Stimulated activated CD8-positive, alpha-beta memory T cell treated with anti-CD3 and anti-CD28 coated beads, Interleukin-12 subunit alpha, Interleukin-12 subunit beta, amount 100 ng/mL, for 1 hour (primary cell): ENCODE data around the gene LAMA3.

Experiments
- DNase-seq: peaks from one replicate; pipeline ENCODE4 v3.0.0-alpha.2; 2020; ENCODE audit warnings: low read depth

The LAMA3 gene

GRCh38 chr18:23776306-23776705 lies 87.1 kb downstream of the LAMA3 start:
- DNase-seq = no peak

DNA sequence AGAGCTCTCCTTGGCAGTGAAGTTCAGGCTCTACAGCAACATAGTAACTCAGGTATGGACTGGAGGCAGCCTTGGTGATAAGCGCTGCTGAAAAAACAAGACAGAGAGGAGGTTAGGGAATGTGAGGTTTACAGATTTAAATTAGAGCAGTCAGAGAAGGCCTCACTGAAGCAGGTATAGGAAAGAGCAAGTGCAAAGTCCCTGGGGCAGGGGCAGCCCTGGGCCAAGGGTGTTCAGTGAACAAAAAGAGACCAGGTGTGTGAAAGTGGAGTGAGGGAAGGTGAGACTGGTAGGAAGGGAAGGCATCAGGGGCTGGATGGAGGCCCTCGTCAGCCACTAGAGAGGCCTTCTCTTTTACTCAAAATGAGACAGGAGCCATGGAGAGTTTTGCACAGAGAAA lies 89.6 kb downstream of the LAMA3 start:
- DNase-seq = no peak

DNA sequence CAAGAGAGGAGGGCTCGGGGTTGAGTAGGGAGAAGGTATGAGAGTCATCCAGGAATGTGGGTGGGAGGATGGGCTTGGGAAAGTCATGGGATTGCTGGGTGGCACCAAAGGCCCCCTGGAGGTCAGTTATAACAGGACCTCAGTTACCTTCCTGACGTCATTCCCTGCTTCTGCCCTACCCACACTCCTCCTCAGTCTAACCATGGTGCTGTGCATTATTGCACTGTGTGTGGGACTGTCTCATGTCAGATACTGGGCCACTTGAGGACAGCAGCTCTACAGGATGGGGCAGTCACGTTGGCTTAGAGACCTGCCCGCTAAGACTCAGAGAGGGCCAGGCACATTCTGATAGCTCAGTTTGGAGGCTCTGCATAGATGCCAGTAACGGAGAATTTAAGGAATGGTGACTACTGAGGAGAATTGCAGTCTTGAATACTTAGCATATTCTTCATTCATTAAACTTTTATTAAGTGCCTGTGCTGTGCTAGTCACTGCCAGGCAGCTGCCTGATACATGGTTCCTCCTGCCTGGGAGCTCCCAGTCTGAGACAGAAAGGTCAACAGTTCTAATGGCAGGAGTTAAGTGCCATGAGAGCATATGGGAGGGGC lies 90.5 kb downstream of the LAMA3 start:
- no peak for DNase-seq

GRCh38 chr18:23784832-23785245 lies 95.6 kb downstream of the LAMA3 start:
- no peak for DNase-seq

DNA sequence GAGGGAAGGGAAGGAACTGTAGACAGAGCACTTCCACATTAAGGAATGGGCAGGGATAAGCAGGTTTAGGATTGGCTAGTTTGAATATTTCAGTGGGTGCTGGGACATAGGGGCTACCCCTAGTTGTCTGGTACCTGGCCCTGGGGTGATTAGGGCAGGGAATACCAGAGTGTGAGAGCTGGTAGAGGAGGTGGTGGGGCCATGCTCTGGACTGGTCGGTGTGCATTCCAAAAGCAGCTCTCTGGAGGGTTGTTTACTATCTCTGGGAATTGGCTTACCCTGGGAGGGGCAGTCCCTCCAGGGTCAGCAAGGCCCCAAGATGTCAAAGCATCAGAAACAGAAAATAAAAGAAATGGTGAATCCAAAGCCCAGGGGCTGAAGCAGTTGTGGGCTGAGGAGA lies 103.8 kb downstream of the LAMA3 start:
- DNase-seq = no peak

GRCh38 chr18:23793985-23794867 lies 105.0 kb downstream of the LAMA3 start:
- no peak for DNase-seq

GRCh38 chr18:23798249-23798648 lies 109.0 kb downstream of the LAMA3 start:
- DNase-seq = no peak

DNA sequence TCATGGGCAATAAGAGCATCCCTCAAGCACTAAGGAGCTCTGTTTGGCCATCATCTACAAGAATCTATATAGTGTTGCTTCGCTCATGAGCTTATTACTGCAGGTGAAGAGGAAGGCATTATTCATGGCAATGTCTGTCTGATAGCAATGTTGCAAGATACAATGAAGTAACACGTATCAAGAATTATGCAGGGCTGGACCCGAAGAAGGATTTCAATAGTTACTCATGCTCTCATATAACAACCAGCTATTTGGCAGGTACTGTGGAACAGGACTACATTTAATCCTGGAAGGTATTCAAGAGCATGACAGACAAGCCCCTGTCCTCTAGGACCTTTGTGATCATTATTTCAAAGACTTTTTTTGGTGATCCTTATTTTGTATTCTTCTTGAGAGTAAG lies 109.6 kb downstream of the LAMA3 start:
- DNase-seq = no peak

DNA sequence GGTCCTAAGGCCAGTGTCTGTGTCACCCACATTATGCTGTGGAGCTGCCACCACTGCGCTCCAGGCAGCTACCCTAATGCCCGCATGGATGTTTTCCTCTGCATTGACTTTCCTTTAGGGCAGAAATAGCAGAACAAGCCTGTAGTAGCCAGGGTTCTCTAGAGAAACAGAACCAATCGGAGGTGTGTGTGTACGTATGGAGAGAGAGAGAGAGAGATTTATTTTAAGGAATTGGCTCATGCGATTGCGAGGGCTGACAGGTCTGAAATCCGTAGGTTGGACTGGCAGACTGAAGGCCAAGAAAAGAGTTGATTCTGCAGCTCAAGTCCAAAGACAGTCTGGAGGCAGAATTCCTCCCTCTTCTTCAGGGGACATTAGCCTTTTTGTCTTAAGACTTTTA lies 110.3 kb downstream of the LAMA3 start:
- DNase-seq = no peak

GRCh38 chr18:23800902-23801301 lies 111.6 kb downstream of the LAMA3 start:
- DNase-seq = no peak

DNA sequence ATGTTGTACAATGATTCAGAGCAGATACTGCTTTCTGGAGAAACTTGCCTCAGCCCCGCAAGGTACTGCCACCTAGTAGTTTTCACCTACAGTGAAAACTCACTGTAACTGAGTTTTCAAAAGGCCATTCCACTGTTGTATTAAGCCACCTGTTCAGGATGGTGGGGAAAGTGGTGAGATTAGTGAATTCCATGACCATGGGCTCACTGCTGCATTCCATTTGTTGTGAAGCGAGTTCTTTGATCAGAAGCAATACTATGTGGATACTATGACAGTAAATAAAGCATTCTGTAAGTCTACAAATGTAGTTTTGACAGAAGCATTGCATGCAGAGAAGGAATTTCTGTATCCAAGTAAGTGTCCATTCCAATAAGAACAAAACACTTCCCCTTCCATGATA lies 113.6 kb downstream of the LAMA3 start:
- DNase-seq = no peak

GRCh38 chr18:23803755-23804154 lies 114.5 kb downstream of the LAMA3 start:
- DNase-seq = no peak

DNA sequence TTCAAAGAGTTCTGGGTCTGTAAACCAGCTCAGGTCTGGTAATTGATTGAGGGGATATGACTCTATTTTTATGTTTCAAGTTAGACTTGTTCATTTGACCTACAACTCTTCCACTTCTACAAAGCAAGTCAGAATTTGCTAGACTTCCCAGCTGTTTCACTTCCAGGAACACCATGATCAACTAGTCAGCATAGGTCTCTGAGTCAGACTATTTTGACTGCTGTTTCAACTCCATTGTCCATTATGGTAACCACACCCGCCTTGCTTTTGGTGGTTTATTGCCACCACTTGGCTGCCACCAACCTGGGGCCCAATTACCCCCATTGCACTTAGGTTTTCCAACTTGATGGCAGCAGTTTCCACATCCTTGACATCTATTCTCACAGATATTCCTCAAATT lies 116.6 kb downstream of the LAMA3 start:
- DNase-seq = no peak

GRCh38 chr18:23809415-23809814 lies 120.2 kb downstream of the LAMA3 start:
- no peak for DNase-seq

GRCh38 chr18:23810396-23810795 lies 121.1 kb downstream of the LAMA3 start:
- DNase-seq = no peak

DNA sequence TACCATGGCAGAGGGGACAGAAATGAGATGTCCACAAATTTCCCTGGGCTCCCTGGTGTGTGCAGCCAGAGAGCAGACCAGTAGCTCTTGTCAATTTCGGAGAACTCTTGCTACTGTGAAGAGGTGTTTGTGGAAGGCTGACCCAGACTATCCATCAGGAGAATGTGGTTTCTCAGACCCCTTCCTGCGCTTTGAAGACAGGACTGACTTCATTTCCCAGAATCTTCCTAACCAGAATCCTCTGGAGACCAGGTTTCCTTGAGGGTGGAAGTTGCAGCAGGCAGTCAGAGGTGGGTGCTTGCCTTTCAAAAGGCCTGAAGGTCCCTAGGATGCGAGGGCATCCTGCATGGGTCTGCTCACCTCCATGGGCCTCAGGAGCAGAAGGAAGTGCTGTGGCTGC lies 121.9 kb downstream of the LAMA3 start:
- DNase-seq = no peak

DNA sequence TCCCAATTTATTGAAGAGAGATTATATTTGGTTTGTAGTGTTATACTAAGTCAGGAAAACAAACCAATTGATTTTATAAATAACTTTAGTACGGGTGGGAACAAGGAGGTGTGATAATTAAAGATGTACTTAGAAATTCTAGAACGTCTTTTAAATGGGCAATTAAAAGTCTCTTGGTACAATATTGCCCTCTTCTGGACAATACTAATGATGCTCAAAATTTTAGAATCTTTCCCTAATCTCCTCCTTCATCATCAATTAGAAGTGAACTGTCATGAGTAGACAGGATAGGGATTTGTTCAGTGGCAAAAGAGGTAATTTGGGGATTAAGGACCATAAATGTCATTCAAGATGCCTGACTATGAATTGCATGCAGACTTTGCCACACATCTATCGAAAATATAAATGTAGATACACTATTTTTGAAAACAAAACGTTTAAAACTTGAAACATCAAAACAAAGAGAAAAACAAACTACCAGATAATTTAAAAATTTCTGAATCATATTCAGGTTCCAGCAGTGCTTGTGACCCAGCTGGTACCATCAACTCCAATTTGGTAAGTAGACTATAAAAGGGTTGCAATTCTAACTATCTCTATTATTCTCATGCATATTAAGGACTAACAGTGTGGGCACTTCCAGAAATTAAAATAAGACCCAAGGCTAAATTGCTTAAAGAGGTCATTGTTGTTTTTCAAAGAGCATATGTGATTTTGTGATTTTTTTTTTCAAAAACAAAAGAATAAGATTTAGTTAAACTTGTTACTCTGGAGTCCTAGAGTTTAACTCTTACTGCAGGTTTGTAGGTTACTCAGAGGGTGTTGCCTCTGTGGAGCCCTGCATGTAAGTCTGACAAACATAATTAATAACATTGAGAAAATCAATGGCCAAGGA lies 123.5 kb downstream of the LAMA3 start:
- no peak for DNase-seq

- no peak for DNase-seq
Observed at GRCh38 chr18:23814991-23815614, 125.8 kb downstream of the LAMA3 start.

DNA sequence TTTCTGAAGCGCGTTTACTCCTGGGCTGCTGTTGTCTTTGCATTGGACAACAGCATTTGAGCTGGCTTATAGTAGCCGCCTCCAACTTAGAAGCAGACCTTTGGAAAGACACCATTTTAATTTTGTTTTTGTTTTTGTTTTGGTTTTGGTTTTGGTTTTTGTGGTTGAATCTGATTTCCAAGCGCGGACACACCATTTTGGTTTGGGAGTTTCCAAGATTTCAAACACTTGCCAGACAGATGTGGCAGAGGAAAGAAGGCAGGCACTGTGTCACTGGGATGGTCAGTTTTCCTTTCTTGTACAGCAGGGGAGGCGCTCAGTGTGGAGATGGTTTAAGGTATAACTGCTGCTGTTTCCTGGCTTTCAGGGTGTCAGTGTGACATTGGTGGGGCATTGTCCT lies 126.8 kb downstream of the LAMA3 start:
- DNase-seq = no peak

GRCh38 chr18:23816740-23817139 lies 127.5 kb downstream of the LAMA3 start:
- no peak for DNase-seq

DNA sequence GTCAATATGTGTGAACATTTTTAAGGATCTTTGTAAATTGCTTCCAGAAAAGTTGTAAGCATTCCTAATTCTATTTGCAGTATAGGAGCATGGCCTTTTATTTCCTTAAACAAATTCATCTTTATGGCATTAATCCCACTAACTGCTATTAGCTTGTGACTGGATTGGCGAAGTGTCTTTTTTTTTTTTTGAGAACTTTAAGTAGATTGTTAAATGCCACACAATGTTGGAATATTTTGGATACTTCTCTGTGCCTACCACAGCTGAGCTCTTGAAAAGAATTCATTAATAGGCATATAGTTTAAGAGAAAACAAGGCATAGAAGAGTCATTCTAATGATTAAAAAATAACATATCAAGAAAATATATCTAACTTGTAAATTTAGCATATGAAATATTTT lies 129.7 kb downstream of the LAMA3 start:
- no peak for DNase-seq
